GM12801 (cell line): ENCODE results near the gene ADGRB2.

Experiments used
- TF ChIP-seq, protein P1 (sequence below): IDR thresholded peaks from one replicate; pipeline ENCODE4 v1.5.1; 2011; ENCODE audit warnings: control low read depth; ENCODE audit not compliant: insufficient read length; ENCODE audit errors: extremely low read depth

The ADGRB2 gene

DNA sequence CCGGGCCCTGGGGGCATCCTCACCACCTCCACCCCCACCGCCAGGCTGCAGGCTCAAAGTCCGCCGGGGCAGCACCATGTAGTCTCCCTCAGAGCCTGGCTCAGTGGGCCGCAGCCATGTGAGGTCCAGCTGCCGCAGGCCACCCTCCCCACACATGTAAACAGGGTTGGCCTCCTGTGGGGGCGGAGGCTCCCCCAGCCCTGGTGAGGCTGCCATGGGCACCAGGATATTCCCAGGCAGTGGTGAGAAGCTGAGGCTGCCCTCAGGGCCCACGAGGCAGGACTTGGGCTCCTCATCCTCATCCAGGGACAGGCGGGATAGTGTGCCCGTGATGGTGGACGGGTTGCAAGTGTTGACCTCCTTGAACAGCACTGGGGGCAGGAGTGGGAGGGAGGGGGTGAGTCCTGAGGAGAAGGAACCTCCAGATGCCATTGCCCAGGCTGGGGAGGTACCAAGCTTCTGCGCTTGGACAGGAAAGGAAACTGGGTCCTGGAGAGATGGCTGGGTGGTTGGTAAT is 33.0 kb downstream of the ADGRB2 start:
- TF ChIP-seq, protein P1, sequence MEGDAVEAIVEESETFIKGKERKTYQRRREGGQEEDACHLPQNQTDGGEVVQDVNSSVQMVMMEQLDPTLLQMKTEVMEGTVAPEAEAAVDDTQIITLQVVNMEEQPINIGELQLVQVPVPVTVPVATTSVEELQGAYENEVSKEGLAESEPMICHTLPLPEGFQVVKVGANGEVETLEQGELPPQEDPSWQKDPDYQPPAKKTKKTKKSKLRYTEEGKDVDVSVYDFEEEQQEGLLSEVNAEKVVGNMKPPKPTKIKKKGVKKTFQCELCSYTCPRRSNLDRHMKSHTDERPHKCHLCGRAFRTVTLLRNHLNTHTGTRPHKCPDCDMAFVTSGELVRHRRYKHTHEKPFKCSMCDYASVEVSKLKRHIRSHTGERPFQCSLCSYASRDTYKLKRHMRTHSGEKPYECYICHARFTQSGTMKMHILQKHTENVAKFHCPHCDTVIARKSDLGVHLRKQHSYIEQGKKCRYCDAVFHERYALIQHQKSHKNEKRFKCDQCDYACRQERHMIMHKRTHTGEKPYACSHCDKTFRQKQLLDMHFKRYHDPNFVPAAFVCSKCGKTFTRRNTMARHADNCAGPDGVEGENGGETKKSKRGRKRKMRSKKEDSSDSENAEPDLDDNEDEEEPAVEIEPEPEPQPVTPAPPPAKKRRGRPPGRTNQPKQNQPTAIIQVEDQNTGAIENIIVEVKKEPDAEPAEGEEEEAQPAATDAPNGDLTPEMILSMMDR: no peak

DNA sequence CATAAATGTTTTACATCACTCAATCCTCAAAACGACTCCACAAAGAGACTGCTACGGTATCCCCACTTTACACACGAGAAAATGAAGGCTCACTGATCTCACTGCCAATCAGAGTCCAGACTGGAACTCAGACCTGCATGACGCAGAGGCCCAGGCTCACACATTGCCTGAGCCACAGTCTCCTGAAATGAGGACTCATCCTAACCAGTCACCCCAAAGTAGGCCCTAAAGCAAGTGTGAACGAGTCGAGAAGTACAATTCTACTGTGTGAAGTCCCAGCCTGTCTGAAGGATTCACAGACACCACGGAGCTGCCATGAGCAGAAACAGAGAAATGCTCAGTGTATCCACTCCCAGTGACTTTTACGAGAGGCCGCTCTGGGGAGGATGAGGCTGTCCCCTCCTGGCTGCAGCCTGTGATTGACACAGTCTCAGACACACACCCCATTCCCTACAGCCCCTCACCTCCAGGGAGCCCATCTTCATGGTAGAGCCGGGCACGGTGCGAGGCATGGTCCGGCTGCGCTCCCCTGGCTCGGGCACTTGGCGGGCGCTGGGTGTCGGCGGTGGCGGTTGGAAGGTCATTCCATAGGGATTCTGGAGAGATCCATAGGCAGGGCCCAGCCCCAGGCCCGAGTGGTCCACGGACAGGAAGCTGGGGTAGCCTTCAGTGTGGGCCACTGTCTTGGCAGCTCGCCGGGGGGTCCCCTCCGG is 33.6 kb downstream of the ADGRB2 start:
- TF ChIP-seq, protein P1: no peak

DNA sequence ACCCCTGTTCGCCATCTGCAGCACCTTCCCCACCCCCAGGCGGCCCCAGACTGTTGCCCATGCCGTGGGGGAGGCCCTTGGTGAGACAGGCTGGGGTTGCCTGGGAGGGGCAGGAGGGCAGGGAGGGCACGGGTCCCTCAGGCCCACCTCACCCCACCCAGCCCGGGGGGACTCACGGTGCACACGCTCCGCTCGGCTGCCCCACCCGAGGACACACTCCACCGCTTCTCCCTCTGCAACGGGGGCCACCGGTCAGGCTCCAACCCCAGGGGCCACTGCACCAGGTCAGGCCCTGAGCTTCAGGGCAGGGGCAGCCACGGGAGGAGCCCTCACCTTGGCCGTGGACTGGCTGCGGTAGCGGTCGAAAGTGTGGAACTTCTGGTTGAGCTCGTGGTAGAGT is 36.3 kb downstream of the ADGRB2 start:
- TF ChIP-seq, protein P1: no peak

DNA sequence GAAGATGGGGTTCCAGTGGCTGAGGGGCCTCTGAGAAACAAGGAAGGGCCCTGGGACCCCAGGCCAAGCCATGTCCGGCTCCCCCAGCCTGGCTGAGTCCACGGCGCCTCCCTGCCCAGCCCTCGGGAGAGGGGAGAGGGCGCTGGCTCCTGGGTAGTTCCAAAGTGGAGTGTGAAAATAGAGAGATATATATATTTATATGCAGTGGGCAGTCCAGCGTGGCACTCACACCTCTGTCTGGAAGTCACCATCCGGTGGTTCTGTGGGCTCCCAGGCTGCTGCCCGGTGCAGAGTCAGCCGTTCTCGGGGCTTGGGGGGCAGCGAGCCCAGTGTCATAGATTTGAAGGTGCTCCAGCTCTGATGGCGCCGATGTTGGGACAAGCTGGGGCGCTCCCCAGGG is 36.9 kb downstream of the ADGRB2 start:
- TF ChIP-seq, protein P1: no peak

DNA sequence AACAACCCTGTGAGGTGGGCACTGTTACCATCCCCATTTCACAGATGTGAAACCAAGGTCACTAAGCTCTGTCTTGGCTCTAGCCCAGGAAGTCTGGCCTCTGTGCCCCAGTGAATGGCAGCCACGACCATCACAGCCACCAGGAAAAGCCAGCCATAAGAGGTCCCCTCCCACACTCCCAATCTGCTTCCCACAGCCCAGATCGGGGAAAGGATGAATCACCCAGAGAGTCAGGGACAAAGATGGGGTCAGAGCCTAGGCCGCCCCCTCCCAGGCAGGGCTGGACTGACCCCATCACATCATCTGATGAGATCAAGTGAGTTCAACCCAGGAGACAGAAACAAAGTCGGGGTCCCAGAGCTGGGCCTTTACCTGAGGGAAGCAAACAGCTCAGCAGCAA is 37.4 kb downstream of the ADGRB2 start:
- TF ChIP-seq, protein P1: no peak

DNA sequence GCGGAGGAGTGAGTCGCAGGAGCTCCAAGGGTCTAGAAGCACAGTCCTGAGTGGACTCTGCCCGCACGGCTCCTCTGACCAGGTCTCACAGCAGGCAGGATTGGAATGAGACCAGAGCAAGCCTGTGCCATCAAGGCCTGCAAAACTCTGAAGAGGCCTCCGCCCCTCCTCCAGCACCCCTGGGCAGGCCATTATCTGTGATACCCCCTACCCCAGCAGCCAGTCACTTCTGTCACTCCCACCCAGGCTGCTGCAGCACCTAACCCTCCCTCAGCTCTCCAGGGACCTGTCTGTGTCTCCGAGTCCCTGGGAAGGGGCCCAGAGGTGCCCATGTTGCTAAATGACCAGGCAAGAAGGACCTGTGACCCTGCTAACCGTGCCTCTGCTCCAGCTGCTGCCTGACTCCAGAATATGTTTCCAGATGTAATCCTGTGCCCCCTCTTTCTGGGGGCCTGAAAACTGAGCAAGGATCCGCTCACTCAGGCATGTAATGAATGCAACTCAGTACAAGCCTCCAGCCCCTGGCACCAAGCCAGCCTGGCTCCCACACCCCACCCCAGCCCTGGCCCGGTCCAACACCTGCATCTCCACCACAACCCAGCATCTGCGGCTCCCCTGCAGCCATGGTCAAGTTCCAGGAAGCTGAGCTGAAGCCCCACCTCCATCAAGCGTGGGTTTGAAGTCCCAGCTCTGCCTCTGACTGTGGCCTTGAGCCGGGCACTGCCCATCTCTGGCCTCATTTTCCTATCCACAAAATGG is 38.2 kb downstream of the ADGRB2 start:
- TF ChIP-seq, protein P1: no peak

DNA sequence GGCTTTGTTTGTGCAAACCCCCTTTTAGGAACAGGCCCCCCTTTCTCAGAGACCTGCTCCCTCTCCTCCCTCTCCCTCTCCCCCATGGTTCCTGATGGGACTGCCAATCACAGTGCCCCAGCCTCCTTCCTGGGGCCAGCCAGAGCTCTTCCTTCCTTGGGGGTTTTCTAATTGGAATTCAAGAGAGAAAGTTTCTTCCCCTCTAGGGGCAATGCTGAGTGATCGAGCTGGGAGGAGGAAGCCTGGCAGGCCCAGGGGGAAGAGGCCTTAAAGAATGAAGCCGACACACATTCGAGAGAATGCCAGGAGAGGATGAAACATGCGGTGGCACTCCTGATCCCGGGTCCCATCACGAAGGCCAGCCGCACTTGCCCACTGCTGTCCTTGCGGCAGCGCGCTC is 39.0 kb downstream of the ADGRB2 start:
- TF ChIP-seq, protein P1: no peak
